ENCODE data around the gene PPM1A. TPM values are rescaled to one million over a fixed set of nuclear protein-coding genes. Genes with fewer than 3 reads are reported as not detected.

PPM1A gene
- total RNA-seq, 1 experiment from 2014 or later, result 65.1 TPM

DNA sequence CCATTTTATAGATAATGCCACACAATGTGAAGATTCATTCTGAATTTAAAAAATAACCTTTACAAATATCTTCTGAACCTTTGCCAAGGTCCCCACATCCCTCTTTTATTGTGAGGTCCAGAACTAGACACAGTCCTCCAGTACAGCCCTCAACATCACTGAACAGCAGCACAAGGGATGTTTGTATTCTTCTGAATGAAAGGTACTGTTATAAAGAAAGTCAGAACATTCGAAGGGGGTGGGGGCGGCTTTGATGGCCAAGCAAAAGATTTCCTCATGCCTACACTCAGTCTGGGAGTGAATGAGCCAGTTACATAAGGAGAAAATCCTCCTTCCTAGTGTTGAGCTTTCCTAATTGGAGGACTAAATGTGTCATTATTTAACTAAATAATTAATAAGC lies 77.3 kb downstream of the PPM1A start:
- H4K20me1 ChIP-seq (ENCODE audit: insufficient read depth, low read depth, low read length), result no peaks in the 10 kb centered on the region
- H3K4me1 ChIP-seq (ENCODE audit: low read length), result peaks cover 50% of the 10 kb centered on the region
- no peak overlapping the region for H2AFZ ChIP-seq (ENCODE audit: low read length)
- no peaks in the 10 kb centered on the region for H3K9me2 ChIP-seq (replicated peaks; ENCODE audit: insufficient read depth, low read length)
- no peak overlapping the region for H3K4me3 ChIP-seq (ENCODE audit: low read length)
- H3K9me3 ChIP-seq (ENCODE audit: low read length), result no peaks in the 10 kb centered on the region
- no peak overlapping the region for H3K9ac ChIP-seq (ENCODE audit: low read length)
- no peak overlapping the region for H3K27ac ChIP-seq (ENCODE audit: low read length)
- no peak overlapping the region for H3K4me2 ChIP-seq (ENCODE audit: low read depth, low read length, poor library complexity, severe bottlenecking)
- peaks cover 7% of the 10 kb centered on the region; the same call in 1 of the 2 replicates for H3K79me2 ChIP-seq (ENCODE audit: low read length)
- DNase-seq, result no peak
- no peaks in the 10 kb centered on the region for H3K27me3 ChIP-seq (ENCODE audit: low read length)
- H3K36me3 ChIP-seq (ENCODE audit: insufficient read depth, low read length), result no peaks in the 10 kb centered on the region

DNA sequence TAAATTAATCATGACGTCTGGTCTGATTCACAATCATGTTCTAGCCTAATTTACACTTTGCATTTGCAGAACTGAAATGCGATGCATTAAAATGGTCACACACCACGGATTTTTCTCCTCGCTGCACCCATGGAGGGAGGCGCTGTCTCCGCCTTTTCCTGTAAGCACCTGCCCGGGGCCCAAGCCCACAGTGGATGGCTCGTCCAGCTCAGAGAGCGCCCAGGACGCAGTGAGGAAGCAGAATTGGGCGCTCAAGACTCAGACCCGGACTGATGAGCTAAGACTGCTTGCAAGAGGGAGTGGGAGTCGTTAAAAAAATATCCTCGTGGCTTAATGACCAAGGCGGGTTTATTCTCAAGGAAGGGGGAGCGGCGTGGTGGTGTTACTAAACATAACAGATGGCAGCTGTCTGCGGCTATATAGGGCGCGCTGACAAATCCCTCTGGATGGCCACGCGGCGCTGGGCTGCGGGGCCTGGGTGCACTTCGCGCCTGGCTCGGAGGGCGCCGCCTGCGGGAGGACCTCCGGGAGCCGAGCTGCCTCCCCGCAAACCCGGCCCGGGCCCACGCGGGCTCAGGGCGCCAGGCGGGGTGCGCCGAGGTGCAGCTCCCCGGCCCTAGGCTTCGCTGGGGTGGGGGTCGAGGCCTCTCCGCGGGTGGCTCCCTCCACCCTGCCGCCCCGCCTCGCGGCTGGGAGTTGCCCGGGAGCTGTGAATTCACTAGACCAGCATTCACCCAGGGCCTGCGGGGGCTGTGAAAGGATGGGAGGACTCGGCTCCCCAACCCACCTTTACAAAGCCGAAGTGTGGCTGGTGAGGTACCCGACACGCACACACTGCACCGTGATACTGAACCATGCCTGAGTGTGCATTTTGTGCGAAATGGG lies 78.7 kb downstream of the PPM1A start:
- H2AFZ ChIP-seq (ENCODE audit: low read length), result peak overlapping the region; percentile 77
- H3K4me3 ChIP-seq (ENCODE audit: low read length), result peak overlapping the region; percentile 74

DNA sequence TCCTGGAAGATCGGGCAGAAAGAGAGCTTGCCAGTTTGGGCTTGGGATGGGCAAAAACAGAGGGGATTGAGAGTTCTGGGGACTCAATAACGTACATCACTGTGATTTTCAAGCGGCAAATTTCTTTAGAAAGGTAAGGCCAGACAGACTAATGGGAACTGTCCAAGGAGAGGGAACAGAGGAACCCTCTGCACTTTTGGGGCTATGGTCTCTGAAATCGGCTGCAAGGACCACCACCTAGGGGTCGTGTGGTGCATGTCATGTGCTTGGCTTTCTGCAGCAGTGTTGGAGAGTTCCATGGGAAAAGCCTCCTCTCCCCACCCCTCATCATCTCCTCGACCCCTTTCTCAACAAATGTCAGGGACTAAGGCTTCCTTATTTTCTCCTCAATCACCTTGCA lies 79.6 kb downstream of the PPM1A start:
- peak overlapping the region; percentile 1; the same call in 1 of the 2 replicates for H2AFZ ChIP-seq (ENCODE audit: low read length)

More for the DNA sequence above, 78.7 kb downstream of the PPM1A start:
- H3K27me3 ChIP-seq (ENCODE audit: low read length), result no peaks in the 10 kb centered on the region
- no peaks in the 10 kb centered on the region for H4K20me1 ChIP-seq (ENCODE audit: insufficient read depth, low read depth, low read length)
- no peaks in the 10 kb centered on the region for H3K9me2 ChIP-seq (replicated peaks; ENCODE audit: insufficient read depth, low read length)
- H3K9ac ChIP-seq (ENCODE audit: low read length), result peak overlapping the region; percentile 83
- H3K79me2 ChIP-seq (ENCODE audit: low read length), result peaks cover 7% of the 10 kb centered on the region; the same call in 1 of the 2 replicates
- H3K27ac ChIP-seq (ENCODE audit: low read length), result peak overlapping the region; percentile 95
- H3K36me3 ChIP-seq (ENCODE audit: insufficient read depth, low read length), result no peaks in the 10 kb centered on the region
- peaks cover 63% of the 10 kb centered on the region for H3K4me1 ChIP-seq (ENCODE audit: low read length)
- H3K4me2 ChIP-seq (ENCODE audit: low read depth, low read length, poor library complexity, severe bottlenecking), result peak overlapping the region; percentile 92
- peak; percentile 97 for DNase-seq
- no peaks in the 10 kb centered on the region for H3K9me3 ChIP-seq (ENCODE audit: low read length)

DNA sequence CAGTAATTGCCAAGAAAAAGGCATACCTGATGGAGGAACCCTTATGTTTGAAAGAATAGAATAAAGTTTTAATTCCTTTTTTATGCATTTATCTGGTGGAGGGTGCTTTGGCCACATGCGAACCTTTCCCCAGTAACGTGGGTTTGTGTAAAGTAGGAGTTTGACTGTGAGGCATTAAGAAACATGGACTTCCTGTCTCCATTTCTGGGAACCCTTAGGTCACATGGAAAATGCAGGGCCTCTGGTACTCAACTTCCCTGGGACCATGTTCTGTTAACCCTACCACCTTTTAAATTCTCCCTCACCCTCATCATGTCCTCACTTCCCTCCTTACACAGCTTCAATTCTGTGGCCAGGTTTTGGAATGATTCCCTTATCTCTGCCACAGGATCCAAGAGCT lies 80.3 kb downstream of the PPM1A start:
- H3K9me2 ChIP-seq (replicated peaks; ENCODE audit: insufficient read depth, low read length), result no peaks in the 10 kb centered on the region
- peak overlapping the region; percentile 95 for H3K27ac ChIP-seq (ENCODE audit: low read length)
- no peaks in the 10 kb centered on the region for H3K27me3 ChIP-seq (ENCODE audit: low read length)
- H2AFZ ChIP-seq (ENCODE audit: low read length), result no peak overlapping the region
- H3K4me1 ChIP-seq (ENCODE audit: low read length), result peaks cover 71% of the 10 kb centered on the region
- H4K20me1 ChIP-seq (ENCODE audit: insufficient read depth, low read depth, low read length), result no peaks in the 10 kb centered on the region
- no peaks in the 10 kb centered on the region for H3K36me3 ChIP-seq (ENCODE audit: insufficient read depth, low read length)
- peaks cover 7% of the 10 kb centered on the region; the same call in 1 of the 2 replicates for H3K79me2 ChIP-seq (ENCODE audit: low read length)
- H3K4me2 ChIP-seq (ENCODE audit: low read depth, low read length, poor library complexity, severe bottlenecking), result peak overlapping the region; percentile 92
- no peaks in the 10 kb centered on the region for H3K9me3 ChIP-seq (ENCODE audit: low read length)
- peak; percentile 50 for DNase-seq
- H3K4me3 ChIP-seq (ENCODE audit: low read length), result peak overlapping the region; percentile 74
- peak overlapping the region; percentile 83 for H3K9ac ChIP-seq (ENCODE audit: low read length)

More for the DNA sequence above, 79.6 kb downstream of the PPM1A start:
- Histone ChIP-seq H3K9ac (ENCODE audit: low read length) (peak overlapping the region; percentile 83), H4K20me1 (ENCODE audit: insufficient read depth, low read depth, low read length) (no peaks in the 10 kb centered on the region), H3K27ac (ENCODE audit: low read length) (peak overlapping the region; percentile 95), H3K36me3 (ENCODE audit: insufficient read depth, low read length) (no peaks in the 10 kb centered on the region), H3K4me3 (ENCODE audit: low read length) (peak overlapping the region; percentile 74), H3K79me2 (ENCODE audit: low read length) (peaks cover 7% of the 10 kb centered on the region; the same call in 1 of the 2 replicates), H3K9me2 (replicated peaks; ENCODE audit: insufficient read depth, low read length) (no peaks in the 10 kb centered on the region), H3K4me1 (ENCODE audit: low read length) (peaks cover 71% of the 10 kb centered on the region), H3K4me2 (ENCODE audit: low read depth, low read length, poor library complexity, severe bottlenecking) (peak overlapping the region; percentile 92), H3K27me3 (ENCODE audit: low read length) (no peaks in the 10 kb centered on the region), H3K9me3 (ENCODE audit: low read length) (no peaks in the 10 kb centered on the region)
- DNase-seq, result peak; percentile 76

DNA sequence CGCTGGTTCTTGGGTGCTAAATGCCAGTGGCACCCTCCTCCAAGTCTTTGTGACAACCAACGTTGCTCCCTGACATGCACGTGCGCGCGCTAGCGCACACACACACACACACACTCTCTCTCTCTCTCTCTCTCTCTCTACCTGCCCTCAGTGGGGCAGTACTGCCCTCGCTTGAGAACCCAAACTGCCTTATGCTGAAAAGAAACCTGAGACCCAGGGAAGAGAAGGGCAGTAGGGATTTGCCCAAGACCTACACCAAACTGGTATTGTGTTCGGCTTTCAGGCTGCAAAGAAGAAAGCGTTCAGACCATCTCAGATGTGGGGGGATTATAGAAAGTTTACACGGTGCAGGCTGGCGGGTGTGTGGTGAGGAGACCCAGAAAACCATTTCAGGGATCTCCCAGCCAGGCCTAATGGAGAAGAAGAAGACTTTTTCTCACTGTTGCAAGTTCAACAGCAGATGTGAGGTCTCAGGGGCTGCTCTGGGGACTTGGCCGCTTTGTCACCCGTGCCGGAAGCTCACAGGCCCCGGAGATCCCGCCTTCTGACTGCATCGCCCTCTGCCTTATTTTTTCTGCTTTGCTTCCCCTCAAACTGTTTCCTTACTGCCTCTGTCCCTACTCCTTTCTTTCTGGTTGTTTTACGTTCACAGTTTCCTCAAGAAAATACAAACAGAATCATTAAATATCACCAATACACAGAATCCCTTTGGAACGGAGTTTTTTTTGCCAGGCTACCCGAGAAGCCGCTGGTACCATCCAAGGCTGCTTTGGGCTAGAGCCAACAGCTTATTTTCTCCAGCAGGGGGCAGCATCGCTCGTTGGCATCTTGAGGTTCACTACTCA lies 82.4 kb downstream of the PPM1A start:
- Histone ChIP-seq H3K9me3 (ENCODE audit: low read length) (no peaks in the 10 kb centered on the region), H3K9ac (ENCODE audit: low read length) (peak overlapping the region; percentile 78), H3K27me3 (ENCODE audit: low read length) (no peaks in the 10 kb centered on the region), H2AFZ (ENCODE audit: low read length) (peak overlapping the region; percentile 98), H4K20me1 (ENCODE audit: insufficient read depth, low read depth, low read length) (no peaks in the 10 kb centered on the region), H3K36me3 (ENCODE audit: insufficient read depth, low read length) (no peaks in the 10 kb centered on the region), H3K27ac (ENCODE audit: low read length) (peak overlapping the region; percentile 95), H3K4me2 (ENCODE audit: low read depth, low read length, poor library complexity, severe bottlenecking) (peak overlapping the region; percentile 92), H3K4me3 (ENCODE audit: low read length) (peak overlapping the region; percentile 66), H3K79me2 (ENCODE audit: low read length) (peaks cover 7% of the 10 kb centered on the region; the same call in 1 of the 2 replicates), H3K9me2 (replicated peaks; ENCODE audit: insufficient read depth, low read length) (no peaks in the 10 kb centered on the region), H3K4me1 (ENCODE audit: low read length) (peaks cover 68% of the 10 kb centered on the region)
- peak; percentile 98 for DNase-seq

DNA sequence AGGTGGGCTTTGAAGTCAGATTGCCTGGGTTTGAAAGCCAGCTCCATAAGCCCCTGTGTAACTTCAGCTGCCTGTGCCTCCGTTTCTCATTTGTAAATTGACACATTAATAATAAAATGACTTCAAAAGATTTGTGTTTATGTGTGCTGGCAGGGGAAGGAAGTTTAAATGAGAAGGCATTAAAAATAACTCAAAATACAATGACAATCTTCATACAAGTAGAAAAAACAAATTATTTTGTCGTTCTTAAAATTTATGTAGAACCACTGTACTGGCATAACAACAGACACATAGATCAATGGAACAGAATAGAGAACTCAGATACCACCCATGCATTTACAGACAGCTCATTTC lies 83.0 kb downstream of the PPM1A start:
- H3K4me3 ChIP-seq (ENCODE audit: low read length), result peak overlapping the region; percentile 66
- no peaks in the 10 kb centered on the region for H4K20me1 ChIP-seq (ENCODE audit: insufficient read depth, low read depth, low read length)
- no peaks in the 10 kb centered on the region for H3K9me3 ChIP-seq (ENCODE audit: low read length)
- peak overlapping the region; percentile 78 for H3K9ac ChIP-seq (ENCODE audit: low read length)
- DNase-seq, result no peak
- peak overlapping the region; percentile 95 for H3K27ac ChIP-seq (ENCODE audit: low read length)
- peak overlapping the region; percentile 92 for H3K4me2 ChIP-seq (ENCODE audit: low read depth, low read length, poor library complexity, severe bottlenecking)
- H3K36me3 ChIP-seq (ENCODE audit: insufficient read depth, low read length), result no peaks in the 10 kb centered on the region
- H3K4me1 ChIP-seq (ENCODE audit: low read length), result peaks cover 62% of the 10 kb centered on the region
- no peaks in the 10 kb centered on the region for H3K27me3 ChIP-seq (ENCODE audit: low read length)
- H2AFZ ChIP-seq (ENCODE audit: low read length), result peak overlapping the region; percentile 98; the same call in 1 of the 2 replicates
- H3K79me2 ChIP-seq (ENCODE audit: low read length), result peaks cover 7% of the 10 kb centered on the region; the same call in 1 of the 2 replicates
- H3K9me2 ChIP-seq (replicated peaks; ENCODE audit: insufficient read depth, low read length), result no peaks in the 10 kb centered on the region

DNA sequence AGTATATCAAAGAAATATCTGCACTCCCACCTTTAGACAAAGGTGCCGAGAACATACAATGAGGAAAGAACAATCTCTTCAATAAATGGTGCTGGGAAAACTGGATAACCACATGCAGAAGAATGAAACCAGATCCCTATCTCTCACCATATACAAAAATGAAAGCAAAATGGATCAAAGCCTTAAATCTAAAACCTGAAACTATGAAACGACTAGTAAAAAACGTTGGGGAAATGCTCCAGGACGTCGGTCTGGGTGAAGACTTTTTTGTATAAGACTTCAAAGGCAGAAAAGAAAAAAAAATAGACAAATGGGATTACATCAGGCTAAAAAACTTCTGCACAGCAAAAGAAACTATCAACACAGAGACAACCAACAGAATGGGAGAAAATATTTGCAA lies 83.8 kb downstream of the PPM1A start:
- Histone ChIP-seq H3K4me1 (ENCODE audit: low read length) (peaks cover 55% of the 10 kb centered on the region), H3K36me3 (ENCODE audit: insufficient read depth, low read length) (no peaks in the 10 kb centered on the region), H2AFZ (ENCODE audit: low read length) (no peak overlapping the region), H3K9me2 (replicated peaks; ENCODE audit: insufficient read depth, low read length) (no peaks in the 10 kb centered on the region), H3K27ac (ENCODE audit: low read length) (no peak overlapping the region), H3K27me3 (ENCODE audit: low read length) (no peaks in the 10 kb centered on the region), H3K4me3 (ENCODE audit: low read length) (no peak overlapping the region), H3K9me3 (ENCODE audit: low read length) (no peaks in the 10 kb centered on the region), H4K20me1 (ENCODE audit: insufficient read depth, low read depth, low read length) (no peaks in the 10 kb centered on the region), H3K4me2 (ENCODE audit: low read depth, low read length, poor library complexity, severe bottlenecking) (peak overlapping the region; percentile 92), H3K79me2 (ENCODE audit: low read length) (peaks cover 7% of the 10 kb centered on the region; the same call in 1 of the 2 replicates), H3K9ac (ENCODE audit: low read length) (no peak overlapping the region)
- DNase-seq, result no peak

DNA sequence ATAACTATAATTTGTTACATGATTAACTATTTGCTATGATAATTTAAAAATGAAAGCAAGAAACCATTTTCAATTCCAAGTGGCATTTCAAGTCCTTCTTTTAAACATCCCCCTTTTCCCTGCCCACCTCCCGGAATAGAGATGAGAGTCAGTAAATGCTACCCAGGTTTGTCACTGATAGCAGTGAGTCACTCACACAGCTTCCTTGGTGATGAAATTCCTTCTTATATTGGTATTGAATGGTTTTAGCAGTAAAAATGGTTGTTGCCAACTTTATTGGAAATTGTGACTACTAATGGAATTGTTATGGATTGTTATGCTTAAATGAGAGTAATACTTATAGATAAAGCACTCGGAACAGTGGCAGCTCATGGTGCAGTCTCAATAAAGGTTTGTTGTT lies 90.5 kb downstream of the PPM1A start:
- no peak overlapping the region for H3K9ac ChIP-seq (ENCODE audit: low read length)
- no peaks in the 10 kb centered on the region for H3K4me1 ChIP-seq (ENCODE audit: low read length)
- no peaks in the 10 kb centered on the region for H3K36me3 ChIP-seq (ENCODE audit: insufficient read depth, low read length)

More for the DNA sequence above, 90.5 kb downstream of the PPM1A start:
- Histone ChIP-seq H3K9me3 (ENCODE audit: low read length) (no peaks in the 10 kb centered on the region), H3K27me3 (ENCODE audit: low read length) (0 out of 2 replicates have a peak, but pooled peaks cover 5% of the 10 kb centered on the region), H3K4me2 (ENCODE audit: low read depth, low read length, poor library complexity, severe bottlenecking) (no peak overlapping the region), H3K79me2 (ENCODE audit: low read length) (no peaks in the 10 kb centered on the region), H3K9me2 (replicated peaks; ENCODE audit: insufficient read depth, low read length) (no peaks in the 10 kb centered on the region), H3K4me3 (ENCODE audit: low read length) (no peak overlapping the region), H2AFZ (ENCODE audit: low read length) (no peak overlapping the region), H3K27ac (ENCODE audit: low read length) (no peak overlapping the region), H4K20me1 (ENCODE audit: insufficient read depth, low read depth, low read length) (no peaks in the 10 kb centered on the region)
- DNase-seq, result no peak
